GM23338 (cell line): Measurements from ENCODE around the gene UBE2S. TPM values are rescaled to one million over a fixed set of nuclear protein-coding genes. Genes with fewer than 3 reads are reported as not detected.

ENCODE experiments used
- ATAC-seq: fragments of 200-7000 bp; cut with Tn5 transposase; 3 replicates; pipeline ENCODE4 v1.9.1; 2020
- DNase-seq: peaks from one replicate; pipeline ENCODE4 v3.0.0-alpha.2; 2015; ENCODE audit warnings: low spot score
- H2AFZ ChIP-seq: fragments of 200-600 bp; sonication (generic); 2 replicates; pipeline ENCODE4 v1.8.0; 2016; ENCODE audit warnings: antibody characterized with exemption, mild to moderate bottlenecking, moderate library complexity
- H3F3A ChIP-seq: fragments of 200-600 bp; sonication (generic); replicated peaks from 2 replicates; pipeline ENCODE4 v1.8.0; 2017; ENCODE audit warnings: antibody characterized with exemption, mixed run types, low read depth
- H3K27ac ChIP-seq: fragments of 200-600 bp; sonication (generic); 2 replicates; pipeline ENCODE4 v1.6.1; 2016; ENCODE audit warnings: low read depth
- H3K27me3 ChIP-seq: fragments of 200-600 bp; sonication (generic); 2 replicates; pipeline ENCODE4 v1.8.0; 2016; ENCODE audit warnings: mild to moderate bottlenecking, mixed run types, moderate library complexity; ENCODE audit not compliant: insufficient read depth
- H3K36me3 ChIP-seq: fragments of 200-600 bp; sonication (generic); 2 replicates; pipeline ENCODE4 v1.8.0; 2016; ENCODE audit warnings: mild to moderate bottlenecking; ENCODE audit not compliant: insufficient read depth
- H3K4me1 ChIP-seq: fragments of 200-600 bp; sonication (generic); 2 replicates; pipeline ENCODE4 v1.8.0; 2016; ENCODE audit warnings: mild to moderate bottlenecking, moderate library complexity; ENCODE audit not compliant: insufficient read depth
- H3K4me2 ChIP-seq: fragments of 200-600 bp; sonication (generic); 2 replicates; pipeline ENCODE4 v1.7.1; 2017; ENCODE audit warnings: mixed run types
- H3K4me3 ChIP-seq: fragments of 200-600 bp; sonication (generic); 2 replicates; pipeline ENCODE4 v1.6.1; 2016; ENCODE audit warnings: mixed run types
- H3K79me2 ChIP-seq: fragments of 200-600 bp; sonication (generic); replicated peaks from 2 replicates; pipeline ENCODE4 v1.8.0; 2017; ENCODE audit warnings: mild to moderate bottlenecking; ENCODE audit not compliant: insufficient read depth
- H3K9me2 ChIP-seq: fragments of 200-600 bp; sonication (generic); 2 replicates; pipeline ENCODE4 v1.8.0; 2017; ENCODE audit not compliant: insufficient read depth
- H4K20me1 ChIP-seq: fragments of 200-600 bp; sonication (generic); replicated peaks from 2 replicates; pipeline ENCODE4 v1.8.0; 2017; ENCODE audit warnings: mild to moderate bottlenecking; ENCODE audit not compliant: insufficient read depth
- H3K27ac Mint-ChIP-seq: 2 replicates; pipeline ENCODE4 v1.8.0; 2020; ENCODE audit warnings: inconsistent platforms, mild to moderate bottlenecking, moderate library complexity, mixed read lengths
- H3K27me3 Mint-ChIP-seq: 3 replicates; pipeline ENCODE4 v1.8.0; 2022; ENCODE audit warnings: low read depth, mild to moderate bottlenecking, moderate library complexity, mixed read lengths, inconsistent platforms; ENCODE audit not compliant: insufficient read depth, poor library complexity
- H3K36me3 Mint-ChIP-seq: 3 replicates; pipeline ENCODE4 v1.8.0; 2021; ENCODE audit warnings: low read depth, mild to moderate bottlenecking, inconsistent platforms, moderate library complexity, mixed read lengths
- H3K4me1 Mint-ChIP-seq: 3 replicates; pipeline ENCODE4 v1.8.0; 2020; ENCODE audit warnings: mild to moderate bottlenecking, inconsistent platforms, mixed read lengths
- H3K4me3 Mint-ChIP-seq: 3 replicates; pipeline ENCODE4 v1.8.0; 2021; ENCODE audit warnings: moderate library complexity, mild to moderate bottlenecking, inconsistent platforms, mixed read lengths
- H3K9me3 Mint-ChIP-seq: 3 replicates; pipeline ENCODE4 v1.8.0; 2020; ENCODE audit warnings: moderate library complexity, mild to moderate bottlenecking, inconsistent platforms, mixed read lengths
- EZH2 ChIP-seq: fragments of 200-600 bp; sonication (generic); IDR thresholded peaks from one replicate; pipeline ENCODE4 v1.8.0; 2017; ENCODE audit warnings: antibody characterized with exemption, mild to moderate bottlenecking, low read depth; ENCODE audit not compliant: unreplicated experiment
- EZH2phosphoT487 ChIP-seq: fragments of 200-600 bp; sonication (generic); IDR thresholded peaks from one replicate; pipeline ENCODE4 v1.8.1; 2018; ENCODE audit warnings: antibody characterized with exemption; ENCODE audit not compliant: unreplicated experiment
- JUNB ChIP-seq: IDR thresholded peaks from one replicate; pipeline ENCODE4 v1.6.1; 2016; ENCODE audit warnings: antibody characterized with exemption; ENCODE audit not compliant: unreplicated experiment
- NANOG ChIP-seq: IDR thresholded peaks from 2 replicates; pipeline ENCODE4 v1.6.1; 2016; ENCODE audit warnings: antibody characterized with exemption, borderline replicate concordance
- STAT1 ChIP-seq: IDR thresholded peaks from one replicate; pipeline ENCODE4 v1.6.1; 2016; ENCODE audit warnings: antibody characterized with exemption; ENCODE audit not compliant: unreplicated experiment
- ZNF114 ChIP-seq: fragments of 250-450 bp; sonication (Bioruptor Pico); IDR thresholded peaks from 2 replicates; pipeline ENCODE4 v1.5.0; 2020; ENCODE audit warnings: mild to moderate bottlenecking, moderate library complexity
- ZNF331 ChIP-seq: fragments of 250-450 bp; sonication (Bioruptor Pico); IDR thresholded peaks from 2 replicates; pipeline ENCODE4 v1.5.0; 2020; ENCODE audit warnings: low read depth, mild to moderate bottlenecking, moderate library complexity
- polyA plus RNA-seq: library from polyadenylated mRNA; unstranded; fragments of >200 nt; fragmentation: Nextera tagmentation; extraction: Ambion mirVana; gene quantifications from 2 replicates; pipeline ENCODE4 v1.2.1, GENCODE V29; 2016
- total RNA-seq: library from RNA; depleted of rRNA; stranded (reverse); fragments of >200 nt; shearing (Covaris generic); gene quantifications from 2 replicates; pipeline ENCODE4 v1.2.3, GENCODE V29; 2014
- TF ChIP-seq, protein P1 (sequence below): fragments of 250-450 bp; sonication (Bioruptor Pico); IDR thresholded peaks from 2 replicates; pipeline ENCODE4 v1.5.0; 2020; ENCODE audit warnings: mild to moderate bottlenecking, moderate library complexity
- TF ChIP-seq, protein P2 (sequence below): IDR thresholded peaks from 2 replicates; pipeline ENCODE4 v1.6.1; 2016; ENCODE audit warnings: antibody characterized with exemption
- TF ChIP-seq, protein P3 (sequence below), 2 experiments: fragments of 200-600 bp in 1 of 2; sonication (generic) in 1 of 2; conservative IDR thresholded peaks; 2 replicates each; pipeline versions ENCODE4 v1.5.1 to v1.6.1; 2016 to 2017; ENCODE audit warnings: antibody characterized with exemption in 2 of 2, low read depth in 2 of 2, mild to moderate bottlenecking in 2 of 2, moderate library complexity in 1 of 2
- TF ChIP-seq, protein P4 (sequence below): IDR thresholded peaks from one replicate; pipeline ENCODE4 v1.6.1; 2018; ENCODE audit warnings: antibody characterized with exemption; ENCODE audit not compliant: unreplicated experiment

Gene UBE2S
- total and polyA plus RNA-seq, 2 experiments from 2014 or later, result 363 to 533 TPM

DNA sequence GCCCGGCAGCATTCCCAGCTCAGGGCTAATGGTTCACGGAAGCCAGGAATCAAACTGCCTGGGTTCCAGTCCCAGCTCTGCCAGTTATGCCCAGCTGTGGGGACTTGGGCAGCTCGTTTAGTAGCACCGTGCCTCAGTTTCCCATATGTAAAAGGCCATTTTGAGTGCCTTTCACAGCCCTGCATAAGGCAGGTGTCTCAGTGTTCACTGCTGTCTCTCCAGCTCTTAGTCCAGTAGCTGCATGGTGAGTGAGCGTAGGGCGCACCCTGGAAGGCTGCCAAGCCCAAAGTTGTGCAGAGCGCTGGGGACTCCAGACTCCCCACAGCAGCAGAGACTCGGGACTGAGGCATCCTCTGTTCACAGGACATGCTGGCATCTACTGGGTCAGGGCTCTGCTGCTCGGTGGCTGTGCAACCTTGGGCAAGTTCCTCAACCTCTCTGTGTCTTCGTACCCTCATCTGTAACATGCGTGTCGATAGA, 16.4 kb downstream of the UBE2S start:
- Histone ChIP-seq H2AFZ (no peak overlapping the region), H3K36me3 (peaks cover 11% of the 10 kb centered on the region; the same call in 1 of the 2 replicates), H3K27me3 (no peaks in the 10 kb centered on the region), H4K20me1 (peaks cover 38% of the 10 kb centered on the region), H3F3A (peaks cover 54% of the 10 kb centered on the region), H3K4me2 (no peak overlapping the region), H3K27ac (peak overlapping the region; percentile 15; the same call in 1 of the 2 replicates), H3K9me2 (no peaks in the 10 kb centered on the region), H3K4me3 (no peak overlapping the region), H3K79me2 (peaks cover 24% of the 10 kb centered on the region), H3K4me1 (peaks cover 66% of the 10 kb centered on the region)
- no peak for ATAC-seq
- H3K4me3 Mint-ChIP-seq, result no peak overlapping the region; the same call in 2 of the 3 replicates
- TF ChIP-seq, protein P1, sequence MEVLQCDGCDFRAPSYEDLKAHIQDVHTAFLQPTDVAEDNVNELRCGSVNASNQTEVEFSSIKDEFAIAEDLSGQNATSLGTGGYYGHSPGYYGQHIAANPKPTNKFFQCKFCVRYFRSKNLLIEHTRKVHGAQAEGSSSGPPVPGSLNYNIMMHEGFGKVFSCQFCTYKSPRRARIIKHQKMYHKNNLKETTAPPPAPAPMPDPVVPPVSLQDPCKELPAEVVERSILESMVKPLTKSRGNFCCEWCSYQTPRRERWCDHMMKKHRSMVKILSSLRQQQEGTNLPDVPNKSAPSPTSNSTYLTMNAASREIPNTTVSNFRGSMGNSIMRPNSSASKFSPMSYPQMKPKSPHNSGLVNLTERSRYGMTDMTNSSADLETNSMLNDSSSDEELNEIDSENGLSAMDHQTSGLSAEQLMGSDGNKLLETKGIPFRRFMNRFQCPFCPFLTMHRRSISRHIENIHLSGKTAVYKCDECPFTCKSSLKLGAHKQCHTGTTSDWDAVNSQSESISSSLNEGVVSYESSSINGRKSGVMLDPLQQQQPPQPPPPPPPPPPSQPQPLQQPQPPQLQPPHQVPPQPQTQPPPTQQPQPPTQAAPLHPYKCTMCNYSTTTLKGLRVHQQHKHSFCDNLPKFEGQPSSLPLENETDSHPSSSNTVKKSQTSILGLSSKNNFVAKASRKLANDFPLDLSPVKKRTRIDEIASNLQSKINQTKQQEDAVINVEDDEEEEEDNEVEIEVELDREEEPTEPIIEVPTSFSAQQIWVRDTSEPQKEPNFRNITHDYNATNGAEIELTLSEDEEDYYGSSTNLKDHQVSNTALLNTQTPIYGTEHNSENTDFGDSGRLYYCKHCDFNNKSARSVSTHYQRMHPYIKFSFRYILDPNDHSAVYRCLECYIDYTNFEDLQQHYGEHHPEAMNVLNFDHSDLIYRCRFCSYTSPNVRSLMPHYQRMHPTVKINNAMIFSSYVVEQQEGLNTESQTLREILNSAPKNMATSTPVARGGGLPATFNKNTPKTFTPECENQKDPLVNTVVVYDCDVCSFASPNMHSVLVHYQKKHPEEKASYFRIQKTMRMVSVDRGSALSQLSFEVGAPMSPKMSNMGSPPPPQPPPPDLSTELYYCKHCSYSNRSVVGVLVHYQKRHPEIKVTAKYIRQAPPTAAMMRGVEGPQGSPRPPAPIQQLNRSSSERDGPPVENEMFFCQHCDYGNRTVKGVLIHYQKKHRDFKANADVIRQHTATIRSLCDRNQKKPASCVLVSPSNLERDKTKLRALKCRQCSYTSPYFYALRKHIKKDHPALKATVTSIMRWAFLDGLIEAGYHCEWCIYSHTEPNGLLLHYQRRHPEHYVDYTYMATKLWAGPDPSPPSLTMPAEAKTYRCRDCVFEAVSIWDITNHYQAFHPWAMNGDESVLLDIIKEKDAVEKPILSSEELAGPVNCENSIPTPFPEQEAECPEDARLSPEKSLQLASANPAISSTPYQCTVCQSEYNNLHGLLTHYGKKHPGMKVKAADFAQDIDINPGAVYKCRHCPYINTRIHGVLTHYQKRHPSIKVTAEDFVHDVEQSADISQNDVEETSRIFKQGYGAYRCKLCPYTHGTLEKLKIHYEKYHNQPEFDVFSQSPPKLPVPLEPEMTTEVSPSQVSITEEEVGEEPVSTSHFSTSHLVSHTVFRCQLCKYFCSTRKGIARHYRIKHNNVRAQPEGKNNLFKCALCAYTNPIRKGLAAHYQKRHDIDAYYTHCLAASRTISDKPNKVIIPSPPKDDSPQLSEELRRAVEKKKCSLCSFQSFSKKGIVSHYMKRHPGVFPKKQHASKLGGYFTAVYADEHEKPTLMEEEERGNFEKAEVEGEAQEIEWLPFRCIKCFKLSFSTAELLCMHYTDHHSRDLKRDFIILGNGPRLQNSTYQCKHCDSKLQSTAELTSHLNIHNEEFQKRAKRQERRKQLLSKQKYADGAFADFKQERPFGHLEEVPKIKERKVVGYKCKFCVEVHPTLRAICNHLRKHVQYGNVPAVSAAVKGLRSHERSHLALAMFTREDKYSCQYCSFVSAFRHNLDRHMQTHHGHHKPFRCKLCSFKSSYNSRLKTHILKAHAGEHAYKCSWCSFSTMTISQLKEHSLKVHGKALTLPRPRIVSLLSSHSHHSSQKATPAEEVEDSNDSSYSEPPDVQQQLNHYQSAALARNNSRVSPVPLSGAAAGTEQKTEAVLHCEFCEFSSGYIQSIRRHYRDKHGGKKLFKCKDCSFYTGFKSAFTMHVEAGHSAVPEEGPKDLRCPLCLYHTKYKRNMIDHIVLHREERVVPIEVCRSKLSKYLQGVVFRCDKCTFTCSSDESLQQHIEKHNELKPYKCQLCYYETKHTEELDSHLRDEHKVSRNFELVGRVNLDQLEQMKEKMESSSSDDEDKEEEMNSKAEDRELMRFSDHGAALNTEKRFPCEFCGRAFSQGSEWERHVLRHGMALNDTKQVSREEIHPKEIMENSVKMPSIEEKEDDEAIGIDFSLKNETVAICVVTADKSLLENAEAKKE (CRISPR knock-in tag), result no peak
- TF ChIP-seq, protein P2, sequence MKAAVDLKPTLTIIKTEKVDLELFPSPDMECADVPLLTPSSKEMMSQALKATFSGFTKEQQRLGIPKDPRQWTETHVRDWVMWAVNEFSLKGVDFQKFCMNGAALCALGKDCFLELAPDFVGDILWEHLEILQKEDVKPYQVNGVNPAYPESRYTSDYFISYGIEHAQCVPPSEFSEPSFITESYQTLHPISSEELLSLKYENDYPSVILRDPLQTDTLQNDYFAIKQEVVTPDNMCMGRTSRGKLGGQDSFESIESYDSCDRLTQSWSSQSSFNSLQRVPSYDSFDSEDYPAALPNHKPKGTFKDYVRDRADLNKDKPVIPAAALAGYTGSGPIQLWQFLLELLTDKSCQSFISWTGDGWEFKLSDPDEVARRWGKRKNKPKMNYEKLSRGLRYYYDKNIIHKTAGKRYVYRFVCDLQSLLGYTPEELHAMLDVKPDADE, result no peak
- TF ChIP-seq ZNF114 (no peak), EZH2phosphoT487 (no peak), NANOG (no peak), JUNB (no peak), EZH2 (no peak), ZNF331 (CRISPR knock-in tag) (no peak), STAT1 (no peak)
- TF ChIP-seq, protein P3, sequence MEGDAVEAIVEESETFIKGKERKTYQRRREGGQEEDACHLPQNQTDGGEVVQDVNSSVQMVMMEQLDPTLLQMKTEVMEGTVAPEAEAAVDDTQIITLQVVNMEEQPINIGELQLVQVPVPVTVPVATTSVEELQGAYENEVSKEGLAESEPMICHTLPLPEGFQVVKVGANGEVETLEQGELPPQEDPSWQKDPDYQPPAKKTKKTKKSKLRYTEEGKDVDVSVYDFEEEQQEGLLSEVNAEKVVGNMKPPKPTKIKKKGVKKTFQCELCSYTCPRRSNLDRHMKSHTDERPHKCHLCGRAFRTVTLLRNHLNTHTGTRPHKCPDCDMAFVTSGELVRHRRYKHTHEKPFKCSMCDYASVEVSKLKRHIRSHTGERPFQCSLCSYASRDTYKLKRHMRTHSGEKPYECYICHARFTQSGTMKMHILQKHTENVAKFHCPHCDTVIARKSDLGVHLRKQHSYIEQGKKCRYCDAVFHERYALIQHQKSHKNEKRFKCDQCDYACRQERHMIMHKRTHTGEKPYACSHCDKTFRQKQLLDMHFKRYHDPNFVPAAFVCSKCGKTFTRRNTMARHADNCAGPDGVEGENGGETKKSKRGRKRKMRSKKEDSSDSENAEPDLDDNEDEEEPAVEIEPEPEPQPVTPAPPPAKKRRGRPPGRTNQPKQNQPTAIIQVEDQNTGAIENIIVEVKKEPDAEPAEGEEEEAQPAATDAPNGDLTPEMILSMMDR (conservative IDR thresholded peaks at IDR 0.05; ENCODE audit: low read depth in 2 of 2), result no peak
- TF ChIP-seq, protein P4, sequence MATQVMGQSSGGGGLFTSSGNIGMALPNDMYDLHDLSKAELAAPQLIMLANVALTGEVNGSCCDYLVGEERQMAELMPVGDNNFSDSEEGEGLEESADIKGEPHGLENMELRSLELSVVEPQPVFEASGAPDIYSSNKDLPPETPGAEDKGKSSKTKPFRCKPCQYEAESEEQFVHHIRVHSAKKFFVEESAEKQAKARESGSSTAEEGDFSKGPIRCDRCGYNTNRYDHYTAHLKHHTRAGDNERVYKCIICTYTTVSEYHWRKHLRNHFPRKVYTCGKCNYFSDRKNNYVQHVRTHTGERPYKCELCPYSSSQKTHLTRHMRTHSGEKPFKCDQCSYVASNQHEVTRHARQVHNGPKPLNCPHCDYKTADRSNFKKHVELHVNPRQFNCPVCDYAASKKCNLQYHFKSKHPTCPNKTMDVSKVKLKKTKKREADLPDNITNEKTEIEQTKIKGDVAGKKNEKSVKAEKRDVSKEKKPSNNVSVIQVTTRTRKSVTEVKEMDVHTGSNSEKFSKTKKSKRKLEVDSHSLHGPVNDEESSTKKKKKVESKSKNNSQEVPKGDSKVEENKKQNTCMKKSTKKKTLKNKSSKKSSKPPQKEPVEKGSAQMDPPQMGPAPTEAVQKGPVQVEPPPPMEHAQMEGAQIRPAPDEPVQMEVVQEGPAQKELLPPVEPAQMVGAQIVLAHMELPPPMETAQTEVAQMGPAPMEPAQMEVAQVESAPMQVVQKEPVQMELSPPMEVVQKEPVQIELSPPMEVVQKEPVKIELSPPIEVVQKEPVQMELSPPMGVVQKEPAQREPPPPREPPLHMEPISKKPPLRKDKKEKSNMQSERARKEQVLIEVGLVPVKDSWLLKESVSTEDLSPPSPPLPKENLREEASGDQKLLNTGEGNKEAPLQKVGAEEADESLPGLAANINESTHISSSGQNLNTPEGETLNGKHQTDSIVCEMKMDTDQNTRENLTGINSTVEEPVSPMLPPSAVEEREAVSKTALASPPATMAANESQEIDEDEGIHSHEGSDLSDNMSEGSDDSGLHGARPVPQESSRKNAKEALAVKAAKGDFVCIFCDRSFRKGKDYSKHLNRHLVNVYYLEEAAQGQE, result no peak
- H3K27ac Mint-ChIP-seq, result no peak overlapping the region
- H3K9me3 Mint-ChIP-seq, result no peaks in the 10 kb centered on the region; the same call in 2 of the 3 replicates
- H3K36me3 Mint-ChIP-seq, result peaks cover 48% of the 10 kb centered on the region
- DNase-seq, result no peak
- peaks cover 69% of the 10 kb centered on the region for H3K4me1 Mint-ChIP-seq
- peaks cover 40% of the 10 kb centered on the region for H3K27me3 Mint-ChIP-seq
